SJSA1 (cell line): ENCODE data around the gene PARD3B. TPM values are rescaled to one million over a fixed set of nuclear protein-coding genes. Genes with fewer than 3 reads are reported as not detected.

Source experiments
- DNase-seq, 2 experiments: peaks; one replicate each; pipeline ENCODE4 v3.0.0-alpha.2; 2015 to 2020; ENCODE audit warnings: low spot score in 2 of 2, low read depth in 1 of 2
- H3K27ac ChIP-seq: fragments of 250-450 bp; sonication (Bioruptor Pico); 2 replicates; pipeline ENCODE4 v1.5.1; 2020; ENCODE audit warnings: mild to moderate bottlenecking, moderate library complexity
- H3K27me3 ChIP-seq: fragments of 250-450 bp; sonication (Bioruptor Pico); replicated peaks from 2 replicates; pipeline ENCODE4 v1.5.1; 2020; ENCODE audit warnings: mild to moderate bottlenecking, moderate library complexity
- H3K36me3 ChIP-seq: fragments of 250-450 bp; sonication (Bioruptor Pico); 2 replicates; pipeline ENCODE4 v1.5.1; 2020; ENCODE audit warnings: mild to moderate bottlenecking
- H3K4me1 ChIP-seq: fragments of 250-450 bp; sonication (Bioruptor Pico); replicated peaks from 2 replicates; pipeline ENCODE4 v1.6.1; 2021; ENCODE audit warnings: mild to moderate bottlenecking
- H3K4me3 ChIP-seq: fragments of 250-450 bp; sonication (Bioruptor Pico); 2 replicates; pipeline ENCODE4 v1.5.1; 2020; ENCODE audit warnings: mild to moderate bottlenecking
- H3K9me3 ChIP-seq: fragments of 250-450 bp; sonication (Bioruptor Pico); replicated peaks from 2 replicates; pipeline ENCODE4 v1.5.1; 2020; ENCODE audit warnings: mild to moderate bottlenecking
- total RNA-seq: library from RNA; depleted of rRNA; stranded (reverse); fragments of >200 nt; shearing (Covaris generic); gene quantifications from 2 replicates; pipeline ENCODE4 v1.2.3, GENCODE V29; 2014

PARD3B gene
- total RNA-seq, 1 experiment from 2014 or later: 10.6 TPM

DNA sequence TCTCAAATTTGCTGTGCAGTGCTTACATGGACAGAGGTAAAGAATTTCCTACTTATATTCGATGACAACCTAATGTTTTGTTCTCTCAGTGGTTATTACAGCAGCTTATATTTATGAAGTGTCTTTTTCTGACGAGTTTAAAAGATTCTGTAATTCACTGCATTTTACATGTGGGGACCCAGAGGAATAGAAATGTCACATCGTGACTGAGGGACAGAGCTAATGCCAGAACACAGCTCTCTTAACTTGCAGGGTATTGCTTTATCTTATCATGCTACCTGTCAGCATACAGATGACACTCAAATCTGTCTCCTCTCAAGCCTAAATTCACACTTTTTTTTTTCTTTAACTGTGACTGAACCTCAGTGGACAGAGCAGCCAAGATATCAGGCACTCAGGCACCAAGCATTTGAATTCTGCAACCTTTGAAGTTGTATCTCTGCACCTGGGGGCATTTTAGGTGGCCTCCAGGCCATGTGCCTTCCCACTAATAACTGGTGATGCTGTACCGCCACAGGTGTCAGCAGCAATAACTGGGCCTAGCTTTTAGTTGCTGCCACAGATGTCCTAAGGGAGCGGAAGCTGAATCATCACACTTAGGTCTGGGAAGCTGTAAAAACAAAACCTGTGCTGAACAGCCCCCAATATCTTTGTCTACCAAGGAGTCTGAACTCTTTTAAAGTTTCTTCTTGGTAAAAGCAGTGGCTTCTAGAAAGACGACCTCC, 821.2 kb downstream of the PARD3B start:
- no peak overlapping the region for H3K4me3 ChIP-seq
- H3K9me3 ChIP-seq: no peaks in the 10 kb centered on the region; the same call in none of the 2 replicates
- H3K27me3 ChIP-seq: no peaks in the 10 kb centered on the region
- H3K4me1 ChIP-seq: peaks cover 35% of the 10 kb centered on the region
- no peaks in the 10 kb centered on the region for H3K36me3 ChIP-seq
- no peak overlapping the region for H3K27ac ChIP-seq
- DNase-seq: no peak

GRCh38 chr2:205367331-205367935, 822.2 kb downstream of the PARD3B start:
- H3K4me1 ChIP-seq: peaks cover 39% of the 10 kb centered on the region
- no peak overlapping the region for H3K27ac ChIP-seq
- no peaks in the 10 kb centered on the region for H3K27me3 ChIP-seq
- no peaks in the 10 kb centered on the region; the same call in none of the 2 replicates for H3K9me3 ChIP-seq
- no peaks in the 10 kb centered on the region for H3K36me3 ChIP-seq
- peak in 1 of 2 experiments; percentile 89 for DNase-seq
- no peak overlapping the region for H3K4me3 ChIP-seq

DNA sequence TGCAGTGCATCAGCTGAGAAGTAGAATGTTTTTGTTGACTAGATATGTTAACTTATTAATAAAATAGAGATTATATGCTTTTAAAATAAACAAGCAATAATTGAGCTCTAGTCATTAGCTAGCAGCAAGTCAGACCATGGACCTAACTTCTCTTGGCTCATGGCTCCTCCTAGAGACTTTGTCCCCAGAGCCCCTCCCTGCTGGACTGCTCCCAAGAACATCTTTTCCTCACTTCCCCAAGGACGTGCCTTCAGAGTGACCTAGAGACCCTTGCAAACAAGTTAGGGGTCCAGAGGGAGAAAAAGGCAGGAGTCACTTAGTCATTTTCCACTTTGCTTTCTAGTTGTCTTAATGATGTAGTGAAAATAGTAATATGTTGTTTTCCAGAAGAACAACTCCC, 824.5 kb downstream of the PARD3B start:
- no peak overlapping the region for H3K4me3 ChIP-seq
- no peak for DNase-seq
- peaks cover 39% of the 10 kb centered on the region for H3K4me1 ChIP-seq
- no peaks in the 10 kb centered on the region for H3K36me3 ChIP-seq
- H3K27me3 ChIP-seq: no peaks in the 10 kb centered on the region
- no peak overlapping the region for H3K27ac ChIP-seq
- H3K9me3 ChIP-seq: no peaks in the 10 kb centered on the region; the same call in none of the 2 replicates

- no peak overlapping the region for H3K27ac ChIP-seq
- H3K9me3 ChIP-seq: no peaks in the 10 kb centered on the region; the same call in none of the 2 replicates
- H3K4me3 ChIP-seq: no peak overlapping the region
- peak; percentile 50 to 58 for DNase-seq
- peaks cover 39% of the 10 kb centered on the region for H3K4me1 ChIP-seq
- no peaks in the 10 kb centered on the region for H3K36me3 ChIP-seq
- no peaks in the 10 kb centered on the region for H3K27me3 ChIP-seq
Measured at GRCh38 chr2:205370726-205371125, 825.5 kb downstream of the PARD3B start.

DNA sequence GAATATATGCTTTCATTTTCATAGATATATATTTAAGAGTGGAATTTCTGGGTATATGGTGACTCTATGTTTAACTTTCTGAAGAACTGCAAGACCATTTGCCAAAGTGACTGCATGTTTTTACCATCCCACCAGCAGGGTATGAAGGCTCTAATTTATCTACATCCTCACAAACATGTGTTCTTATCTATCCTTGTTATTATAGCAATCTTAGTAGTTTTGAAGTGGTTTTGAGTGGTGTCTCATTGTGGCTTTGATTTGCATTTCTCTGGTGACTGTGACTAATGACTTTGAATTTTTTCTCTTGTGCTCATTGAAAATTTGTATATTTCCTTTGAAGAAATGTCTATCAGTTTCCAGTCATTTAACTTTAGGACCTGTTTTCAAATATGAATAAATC, 826.9 kb downstream of the PARD3B start:
- no peaks in the 10 kb centered on the region; the same call in none of the 2 replicates for H3K9me3 ChIP-seq
- H3K4me1 ChIP-seq: peaks cover 29% of the 10 kb centered on the region
- H3K27ac ChIP-seq: no peak overlapping the region
- DNase-seq: peak in 1 of 2 experiments; percentile 50
- no peaks in the 10 kb centered on the region for H3K27me3 ChIP-seq
- no peaks in the 10 kb centered on the region for H3K36me3 ChIP-seq
- no peak overlapping the region for H3K4me3 ChIP-seq

DNA sequence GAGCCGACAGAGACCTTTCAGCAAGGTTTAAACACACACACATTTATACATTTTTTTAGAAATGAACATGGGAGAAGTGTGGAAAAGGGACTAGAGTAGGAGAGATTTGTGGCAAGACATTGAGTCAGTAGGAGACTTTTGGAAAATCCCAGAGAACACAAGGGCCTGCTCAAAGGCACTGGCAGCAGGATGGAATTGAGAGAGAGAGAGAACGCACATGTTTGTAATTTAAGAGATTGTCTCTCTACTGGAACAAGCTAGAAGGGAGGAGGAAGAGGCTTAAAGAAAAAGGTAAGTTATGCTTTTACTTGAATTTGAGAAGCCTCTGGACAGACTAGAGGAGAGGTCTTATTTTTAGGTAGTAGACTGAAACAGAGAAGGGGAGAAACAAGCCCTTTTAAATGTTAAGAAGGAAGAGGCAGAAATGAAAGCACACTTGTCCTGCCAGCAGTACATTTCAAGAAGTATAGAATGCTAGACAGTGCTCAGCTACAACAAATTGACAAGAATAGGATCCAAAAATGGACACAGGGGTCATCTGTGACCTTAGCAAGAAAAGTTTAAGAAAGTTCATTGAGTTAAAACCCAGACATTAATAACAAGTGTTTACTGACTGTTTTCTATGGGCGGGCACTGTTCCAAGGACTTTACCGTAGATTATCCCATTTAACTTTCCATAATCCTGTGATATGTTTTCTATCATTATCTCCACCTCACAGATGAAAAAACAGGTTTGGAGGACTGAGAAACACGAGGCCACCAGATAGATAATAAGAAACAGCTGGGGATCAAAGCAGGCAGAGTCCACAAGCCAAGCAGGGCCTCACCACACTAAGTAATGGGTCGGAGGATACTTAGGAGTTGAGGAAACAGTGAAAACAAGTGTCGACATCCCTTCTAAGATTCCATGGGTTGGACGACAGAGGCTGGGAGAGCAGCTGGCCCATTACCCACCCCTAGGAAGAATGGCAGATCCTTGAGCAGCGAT, 830.5 kb downstream of the PARD3B start:
- no peak for DNase-seq
- no peaks in the 10 kb centered on the region for H3K27me3 ChIP-seq

DNA sequence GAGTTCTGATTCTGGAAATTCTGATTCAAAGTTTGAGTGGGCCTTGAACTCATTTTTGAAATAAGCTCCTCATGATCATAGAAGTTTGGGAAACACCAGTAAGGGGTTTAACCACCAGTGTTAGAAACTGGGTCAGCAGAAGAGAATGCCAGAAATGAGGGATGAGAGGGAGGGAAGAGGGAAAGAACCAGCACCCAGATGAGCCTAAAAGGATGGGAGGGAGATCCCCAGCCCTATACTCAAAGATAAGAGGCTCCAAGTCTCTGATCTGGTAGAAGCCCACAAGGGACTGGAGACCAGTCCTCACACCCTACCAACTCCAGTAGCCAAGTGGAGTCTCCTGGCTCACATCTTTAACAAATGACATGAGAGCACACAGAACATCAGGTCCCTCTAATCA, 832.0 kb downstream of the PARD3B start:
- Histone ChIP-seq H3K9me3 (no peaks in the 10 kb centered on the region), H3K27me3 (no peaks in the 10 kb centered on the region), H3K27ac (no peak overlapping the region), H3K4me3 (no peak overlapping the region), H3K36me3 (no peaks in the 10 kb centered on the region), H3K4me1 (no peaks in the 10 kb centered on the region)
- DNase-seq: no peak

More for the DNA sequence above, 830.5 kb downstream of the PARD3B start:
- Histone ChIP-seq H3K4me3 (no peak overlapping the region), H3K36me3 (no peaks in the 10 kb centered on the region), H3K9me3 (no peaks in the 10 kb centered on the region; the same call in none of the 2 replicates), H3K4me1 (peaks cover 8% of the 10 kb centered on the region), H3K27ac (no peak overlapping the region)

DNA sequence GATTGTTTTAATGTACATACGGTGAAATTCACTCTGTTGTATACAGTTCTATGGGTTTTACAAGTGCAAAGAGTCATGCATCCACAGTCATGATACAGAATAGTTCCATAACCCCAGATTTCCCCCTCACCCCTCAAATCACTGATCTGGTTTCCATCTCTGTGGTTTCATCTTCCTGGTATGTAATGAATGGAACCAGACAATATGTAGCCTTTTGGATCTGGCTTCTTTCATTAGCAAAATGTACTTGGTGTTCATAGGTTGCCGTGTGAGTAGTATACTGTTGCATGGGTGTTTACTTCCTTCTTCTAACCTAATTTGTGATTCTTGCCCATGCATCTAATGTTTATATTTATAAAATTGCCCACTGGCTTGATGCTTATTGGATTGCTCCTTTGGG, 838.3 kb downstream of the PARD3B start:
- no peaks in the 10 kb centered on the region for H3K9me3 ChIP-seq
- DNase-seq: no peak
- H3K27ac ChIP-seq: no peak overlapping the region

DNA sequence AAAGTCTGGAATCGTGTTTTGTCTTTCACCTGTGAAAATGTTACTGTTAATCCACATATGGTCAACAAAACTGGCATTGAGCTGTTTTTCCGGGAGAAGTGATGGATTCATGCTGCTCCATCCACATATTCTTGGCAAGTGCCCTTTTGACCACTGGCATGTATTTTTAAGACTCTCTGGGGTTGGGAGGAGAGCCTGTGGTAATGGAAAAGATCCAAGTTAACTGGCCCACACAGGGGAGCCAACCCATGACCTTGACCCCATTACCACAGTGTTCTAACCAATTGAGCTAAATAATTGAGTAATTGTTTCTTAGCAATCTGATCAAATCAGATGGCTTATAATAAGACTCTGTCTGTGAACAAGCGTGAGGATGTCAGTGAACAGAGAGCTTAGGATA, 840.8 kb downstream of the PARD3B start:
- no peak overlapping the region for H3K27ac ChIP-seq
- H3K27me3 ChIP-seq: no peaks in the 10 kb centered on the region
- no peak overlapping the region for H3K4me3 ChIP-seq
- H3K4me1 ChIP-seq: no peaks in the 10 kb centered on the region
- no peaks in the 10 kb centered on the region for H3K9me3 ChIP-seq
- no peak for DNase-seq
- no peaks in the 10 kb centered on the region for H3K36me3 ChIP-seq

More for the DNA sequence above, 838.3 kb downstream of the PARD3B start:
- Histone ChIP-seq H3K4me1 (no peaks in the 10 kb centered on the region), H3K36me3 (no peaks in the 10 kb centered on the region), H3K4me3 (no peak overlapping the region), H3K27me3 (no peaks in the 10 kb centered on the region)

DNA sequence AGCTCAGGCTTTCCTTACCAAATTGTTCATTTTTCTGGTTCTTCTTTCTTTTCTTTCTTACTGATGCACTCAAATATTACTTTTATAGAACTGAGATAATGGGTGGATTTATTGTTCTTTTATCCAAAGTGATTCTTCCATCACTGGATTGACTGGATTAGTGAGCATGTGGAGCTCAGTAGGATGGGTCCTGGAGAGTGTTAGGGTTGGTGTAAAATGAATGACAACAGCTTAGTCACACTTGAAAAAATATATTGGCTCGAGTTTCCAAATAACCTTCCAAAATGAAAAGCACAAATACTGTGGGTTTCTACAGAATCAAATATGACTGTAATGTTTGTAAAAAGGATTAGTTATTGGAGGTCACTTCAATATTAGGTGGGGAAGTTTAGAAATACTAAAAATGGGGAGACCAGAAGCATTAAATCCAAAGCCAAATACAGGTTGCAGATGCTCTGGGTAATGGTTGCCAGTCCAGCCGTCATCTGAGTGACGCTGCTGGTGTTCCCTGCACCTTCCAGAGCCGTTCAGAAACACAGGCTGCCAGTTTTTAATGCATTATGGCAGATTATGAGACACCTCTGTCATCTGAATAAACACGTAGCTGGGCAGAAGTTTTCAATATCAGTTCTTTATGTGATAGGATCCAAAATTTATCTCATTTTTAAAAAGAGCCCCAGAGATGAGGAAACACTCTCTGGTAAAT, 842.2 kb downstream of the PARD3B start:
- H3K27ac ChIP-seq: no peak overlapping the region
- no peak for DNase-seq
- H3K9me3 ChIP-seq: no peaks in the 10 kb centered on the region
- H3K27me3 ChIP-seq: 0 out of 2 replicates have a peak, but pooled peaks cover 3% of the 10 kb centered on the region
- H3K4me1 ChIP-seq: no peaks in the 10 kb centered on the region
- H3K4me3 ChIP-seq: no peak overlapping the region
- no peaks in the 10 kb centered on the region for H3K36me3 ChIP-seq

- H3K4me3 ChIP-seq: no peak overlapping the region
Measured at GRCh38 chr2:205390866-205391265, 845.6 kb downstream of the PARD3B start.

DNA sequence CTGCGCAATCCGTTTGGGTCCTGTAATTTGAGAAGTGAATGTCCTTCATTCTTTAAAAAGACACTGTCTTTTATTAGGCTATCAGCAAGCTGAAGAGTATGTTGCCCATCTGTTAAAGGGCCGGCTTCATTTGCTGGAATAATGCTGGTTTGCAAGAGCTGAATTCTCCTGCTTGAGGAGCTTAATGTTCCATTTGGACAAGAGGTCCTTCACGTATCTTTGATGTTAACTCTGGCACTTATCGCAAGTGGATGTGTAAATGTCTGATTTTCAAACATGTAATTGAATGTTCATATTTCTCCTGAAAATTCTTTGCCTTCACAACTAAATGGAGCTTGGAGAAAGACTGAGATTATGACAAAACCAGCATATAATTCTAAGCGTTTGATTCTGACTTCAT, 856.2 kb downstream of the PARD3B start:
- no peaks in the 10 kb centered on the region for H3K9me3 ChIP-seq
- no peak overlapping the region for H3K4me3 ChIP-seq
- H3K4me1 ChIP-seq: peaks cover 12% of the 10 kb centered on the region
- no peaks in the 10 kb centered on the region for H3K36me3 ChIP-seq
- H3K27me3 ChIP-seq: no peaks in the 10 kb centered on the region
- no peak for DNase-seq
- no peak overlapping the region for H3K27ac ChIP-seq

More at GRCh38 chr2:205390866-205391265, 845.6 kb downstream of the PARD3B start:
- Histone ChIP-seq H3K4me1 (no peaks in the 10 kb centered on the region), H3K9me3 (no peaks in the 10 kb centered on the region), H3K27ac (no peak overlapping the region), H3K27me3 (0 out of 2 replicates have a peak, but pooled peaks cover 3% of the 10 kb centered on the region), H3K36me3 (no peaks in the 10 kb centered on the region)
- no peak for DNase-seq

DNA sequence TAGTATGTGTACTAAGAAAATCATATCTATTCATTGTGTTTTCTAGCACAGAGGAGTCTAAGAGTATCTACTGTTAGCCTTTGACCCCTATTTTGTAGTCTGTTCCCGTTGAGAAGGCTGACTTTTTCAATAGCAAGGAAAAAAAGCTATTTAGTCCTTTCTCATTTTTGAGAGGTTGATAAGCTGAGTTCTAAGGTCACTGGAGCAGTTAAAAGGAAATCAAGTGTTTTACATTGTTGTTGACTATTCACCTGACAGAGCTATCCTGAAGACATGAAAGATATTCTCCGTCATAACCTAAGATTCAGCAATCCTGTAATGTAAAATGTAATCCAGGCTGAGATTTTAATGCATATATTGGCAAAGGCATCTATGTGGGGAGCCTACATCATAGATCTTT, 856.7 kb downstream of the PARD3B start:
- H3K36me3 ChIP-seq: no peaks in the 10 kb centered on the region
- H3K4me1 ChIP-seq: peaks cover 12% of the 10 kb centered on the region
- no peak overlapping the region for H3K27ac ChIP-seq
- no peaks in the 10 kb centered on the region for H3K9me3 ChIP-seq
- H3K4me3 ChIP-seq: no peak overlapping the region
- DNase-seq: no peak
- H3K27me3 ChIP-seq: no peaks in the 10 kb centered on the region
